K562 (cell line): ENCODE data around the gene UCHL5. TPM values are rescaled to one million over a fixed set of nuclear protein-coding genes. Genes with fewer than 3 reads are reported as not detected.
A peak's percentile ranks its signal among the peaks of the same experiment; 100 is the strongest.

Experiments
- ARID3A ChIP-seq: IDR thresholded peaks from 2 replicates; pipeline ENCODE4 v1.6.1; 2012; ENCODE audit warnings: low read depth, low read length, improper control_type of control experiment, borderline replicate concordance
- ATF7 ChIP-seq: fragments of 450-650 bp; IDR thresholded peaks from 2 replicates; pipeline ENCODE4 v1.7.1; 2014; ENCODE audit warnings: mild to moderate bottlenecking, moderate library complexity
- BACH1 ChIP-seq: fragments of 200-800 bp; sonication (Bioruptor generic); IDR thresholded peaks from 2 replicates; pipeline ENCODE4 v1.6.1; 2016; ENCODE audit warnings: missing genetic modification characterization, missing compliant biosample characterization
- CBFA2T2 ChIP-seq: fragments of 450-650 bp; conservative IDR thresholded peaks from 2 replicates; pipeline ENCODE4 v1.6.1; 2017; ENCODE audit warnings: mild to moderate bottlenecking
- CREB1 ChIP-seq, 2 experiments: sonication (generic) in 1 of 2; formaldehyde crosslinking in 1 of 2; IDR thresholded peaks; 2 replicates each; pipeline versions ENCODE4 v1.6.1 to v1.8.0; 2012 to 2022; ENCODE audit warnings: inconsistent platforms in 1 of 2, mild to moderate bottlenecking in 1 of 2, missing genetic modification reagents in 1 of 2, moderate library complexity in 1 of 2
- DACH1 ChIP-seq: fragments of 450-650 bp; IDR thresholded peaks from 2 replicates; pipeline ENCODE4 v1.6.1; 2018; ENCODE audit not compliant: partially characterized antibody
- EHMT2 ChIP-seq: fragments of 450-650 bp; IDR thresholded peaks from 2 replicates; pipeline ENCODE4 v1.6.1; 2018; ENCODE audit warnings: antibody characterized with exemption
- ELF4 ChIP-seq: fragments of 450-650 bp; formaldehyde crosslinking; IDR thresholded peaks from 2 replicates; pipeline ENCODE4 v1.4.0; 2022; ENCODE audit warnings: missing genetic modification characterization
- HDAC1 ChIP-seq, 2 experiments: fragments of 450-650 bp; IDR thresholded peaks; 2 replicates each; pipeline ENCODE4 v1.6.1; 2016 to 2017; ENCODE audit warnings: inconsistent platforms in 1 of 2, mild to moderate bottlenecking in 1 of 2, moderate library complexity in 1 of 2
- KHSRP ChIP-seq: fragments of 450-650 bp; IDR thresholded peaks from 2 replicates; pipeline ENCODE4 v1.6.1; 2017
- KLF10 ChIP-seq: fragments of 250-450 bp; sonication (Bioruptor Pico); IDR thresholded peaks from 2 replicates; pipeline ENCODE4 v1.6.1; 2021; ENCODE audit warnings: matching md5 sums
- MAX ChIP-seq: sonication (generic); formaldehyde crosslinking; IDR thresholded peaks from 2 replicates; pipeline ENCODE4 v1.9.0; 2022; ENCODE audit warnings: mild to moderate bottlenecking, missing genetic modification reagents
- MCM5 ChIP-seq: fragments of 450-650 bp; IDR thresholded peaks from 2 replicates; pipeline ENCODE4 v1.6.1; 2016; ENCODE audit warnings: low read depth
- MIER1 ChIP-seq: fragments of 450-650 bp; IDR thresholded peaks from 2 replicates; pipeline ENCODE4 v1.6.1; 2016; ENCODE audit warnings: antibody characterized with exemption, mild to moderate bottlenecking, low read depth
- NFATC3 ChIP-seq: fragments of 450-650 bp; IDR thresholded peaks from 2 replicates; pipeline ENCODE4 v1.6.1; 2017; ENCODE audit warnings: mild to moderate bottlenecking
- NFE2 ChIP-seq: IDR thresholded peaks from 2 replicates; pipeline ENCODE4 v1.6.1; 2014; ENCODE audit warnings: antibody characterized with exemption, low read depth
- RB1 ChIP-seq: fragments of 450-650 bp; IDR thresholded peaks from 2 replicates; pipeline ENCODE4 v1.6.1; 2017; ENCODE audit warnings: low read depth, mild to moderate bottlenecking
- RNF2 ChIP-seq: sonication (generic); IDR thresholded peaks from 2 replicates; pipeline ENCODE4 v1.6.1; 2016
- SMARCC2 ChIP-seq: fragments of 450-650 bp; IDR thresholded peaks from 2 replicates; pipeline ENCODE4 v1.6.1; 2017; ENCODE audit warnings: antibody characterized with exemption, moderate library complexity, mild to moderate bottlenecking, low read depth
- SMARCE1 ChIP-seq: fragments of 450-650 bp; IDR thresholded peaks from 2 replicates; pipeline ENCODE4 v1.7.1; 2016; ENCODE audit warnings: mild to moderate bottlenecking
- VEZF1 ChIP-seq: fragments of 200-800 bp; sonication (Bioruptor generic); IDR thresholded peaks from 2 replicates; pipeline ENCODE4 v1.6.1; 2017; ENCODE audit warnings: missing genetic modification characterization, missing compliant biosample characterization
- ZNF277 ChIP-seq: fragments of 250-450 bp; sonication (Bioruptor Pico); IDR thresholded peaks from 2 replicates; pipeline ENCODE4 v1.8.0; 2022; ENCODE audit warnings: inconsistent platforms, mild to moderate bottlenecking, moderate library complexity, borderline replicate concordance
- ZNF449 ChIP-seq: fragments of 250-450 bp; sonication (Bioruptor Pico); IDR thresholded peaks from 2 replicates; pipeline ENCODE4 v1.8.0; 2022; ENCODE audit warnings: moderate library complexity, mild to moderate bottlenecking, inconsistent platforms
- ZNF717 ChIP-seq: fragments of 250-450 bp; sonication (Bioruptor Pico); IDR thresholded peaks from 2 replicates; pipeline ENCODE4 v1.5.0; 2021
- polyA plus RNA-seq, 8 experiments: library from polyadenylated mRNA; depleted of rRNA in 4 of 8; stranded (reverse) in 5 of 8; unstranded in 3 of 8; fragments of >200 nt; fragmentation: Nextera tagmentation in 2 of 8; fragmentation: Illumina TruSeq in 1 of 8; extraction: Ambion mirVana in 2 of 8; extraction: Trizol in 1 of 8; gene quantifications; 2 replicates each; pipeline versions ENCODE4 v1.2.1 to v1.2.3, GENCODE V29; 2011 to 2014; ENCODE audit warnings: inconsistent platforms in 1 of 8, missing spikeins in 1 of 8
- total RNA-seq, 7 experiments: library from RNA; depleted of rRNA in 6 of 7; stranded (reverse); fragments of >200 nt in 6 of 7; fragmentation: Illumina TruSeq in 2 of 7; extraction: Trizol in 2 of 7; gene quantifications; 2 replicates each; pipeline versions ENCODE4 v1.2.1 to v1.2.3, GENCODE V29; 2011 to 2021; ENCODE audit warnings: low replicate concordance in 1 of 7

The UCHL5 gene
- total and polyA plus RNA-seq, 9 of the 15 experiments (the other 6 are each of a cell fraction or from before 2014, with no cell fraction given) = 61.0 to 206 (median 122) TPM

- TF ChIP-seq ELF4 (CRISPR knock-in tag) (0 out of 2 replicates have a peak, but pooled peaks have one; percentile 68), SMARCE1 (peak; percentile 95), MCM5 (no peak), EHMT2 (no peak), BACH1 (tag) (no peak), MIER1 (0 out of 2 replicates have a peak, but pooled peaks have one; percentile 13), KHSRP (peak; percentile 71; the same call in 1 of the 2 replicates), ZNF717 (CRISPR knock-in tag) (no peak), SMARCC2 (peak; percentile 91), DACH1 (peak; percentile 84), CREB1 (IDR thresholded peaks at IDR 0.05) (peak; percentile 80), CREB1 (CRISPR knock-in tag; IDR thresholded peaks at IDR 0.05) (peak; percentile 51; the same call in 1 of the 2 replicates), HDAC1 (IDR thresholded peaks at IDR 0.05) (peak; percentile 54 to 83; a peak in 3 of 4 replicates), ZNF277 (CRISPR knock-in tag) (no peak), MAX (CRISPR knock-in tag) (0 out of 2 replicates have a peak, but pooled peaks have one; percentile 33), ATF7 (peak; percentile 49), ARID3A (peak; percentile 100), RB1 (peak; percentile 49; the same call in 1 of the 2 replicates), VEZF1 (CRISPR knock-in tag) (no peak), RNF2 (no peak; the same call in 1 of the 2 replicates), CBFA2T2 (peak; percentile 98), KLF10 (no peak), NFE2 (peak; percentile 66), ZNF449 (CRISPR knock-in tag) (no peak), NFATC3 (peak; percentile 74; the same call in 1 of the 2 replicates)
Observed at GRCh38 chr1:192977089-192977706, 82.0 kb downstream of the UCHL5 start (continued).
